ENCODE results near the gene SEC14L1. TPM values are rescaled to one million over a fixed set of nuclear protein-coding genes. Genes with fewer than 3 reads are reported as not detected.

The SEC14L1 gene
- total RNA-seq, 1 donor from 2014 or later, result 79.6 TPM

DNA sequence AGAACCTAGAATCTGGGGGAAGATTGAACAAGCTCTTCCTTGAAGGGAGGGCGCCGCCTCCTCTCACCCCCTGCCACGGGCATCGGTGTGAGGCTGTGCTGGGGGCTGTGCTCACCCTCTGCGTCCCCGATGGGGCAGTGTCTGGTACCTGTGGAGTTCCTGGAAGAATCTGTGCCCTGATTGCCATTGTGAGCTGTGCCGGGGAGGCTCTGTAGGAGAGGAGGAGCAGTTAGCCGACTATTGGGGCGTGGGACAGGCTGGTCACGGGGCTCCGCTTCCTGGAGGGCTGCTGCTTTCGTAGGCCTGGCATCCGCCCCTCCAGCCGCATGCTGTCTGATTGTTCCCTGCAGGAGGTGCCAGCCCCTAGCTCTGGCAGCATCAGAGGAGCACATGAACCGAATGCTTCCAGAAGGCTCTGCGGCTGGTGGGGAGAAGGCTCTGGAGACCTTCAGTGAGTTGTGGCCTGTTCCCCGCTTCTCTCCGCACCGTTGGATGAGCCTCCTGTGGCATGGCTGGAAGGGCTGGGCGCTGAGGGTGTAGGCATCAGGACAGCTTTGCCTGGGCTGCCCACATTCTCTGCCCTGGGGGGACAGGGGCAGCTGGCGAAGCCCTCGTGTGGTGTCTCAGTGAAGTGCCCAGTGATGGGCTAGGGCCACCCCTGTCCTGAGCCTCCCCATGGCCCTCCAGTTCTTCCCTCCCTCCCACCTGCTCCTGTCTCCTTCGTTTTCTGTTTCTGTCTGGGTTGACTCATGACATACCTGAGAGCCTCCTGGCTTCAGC, 86.9 kb downstream of the SEC14L1 start:
- H3K36me3 Mint-ChIP-seq (ENCODE audit: low read depth), result no peaks in the 10 kb centered on the region
- intact Hi-C loops (cut with micrococcal nuclease), result no loop called here
- H3K9me3 Mint-ChIP-seq, result peaks cover 6% of the 10 kb centered on the region
- H3K4me1 Mint-ChIP-seq, result no peaks in the 10 kb centered on the region
- H3K27me3 Mint-ChIP-seq, result no peaks in the 10 kb centered on the region
- no peak overlapping the region for H3K27ac Mint-ChIP-seq
- no peak overlapping the region for H3K4me3 Mint-ChIP-seq
- TF ChIP-seq, protein P1, sequence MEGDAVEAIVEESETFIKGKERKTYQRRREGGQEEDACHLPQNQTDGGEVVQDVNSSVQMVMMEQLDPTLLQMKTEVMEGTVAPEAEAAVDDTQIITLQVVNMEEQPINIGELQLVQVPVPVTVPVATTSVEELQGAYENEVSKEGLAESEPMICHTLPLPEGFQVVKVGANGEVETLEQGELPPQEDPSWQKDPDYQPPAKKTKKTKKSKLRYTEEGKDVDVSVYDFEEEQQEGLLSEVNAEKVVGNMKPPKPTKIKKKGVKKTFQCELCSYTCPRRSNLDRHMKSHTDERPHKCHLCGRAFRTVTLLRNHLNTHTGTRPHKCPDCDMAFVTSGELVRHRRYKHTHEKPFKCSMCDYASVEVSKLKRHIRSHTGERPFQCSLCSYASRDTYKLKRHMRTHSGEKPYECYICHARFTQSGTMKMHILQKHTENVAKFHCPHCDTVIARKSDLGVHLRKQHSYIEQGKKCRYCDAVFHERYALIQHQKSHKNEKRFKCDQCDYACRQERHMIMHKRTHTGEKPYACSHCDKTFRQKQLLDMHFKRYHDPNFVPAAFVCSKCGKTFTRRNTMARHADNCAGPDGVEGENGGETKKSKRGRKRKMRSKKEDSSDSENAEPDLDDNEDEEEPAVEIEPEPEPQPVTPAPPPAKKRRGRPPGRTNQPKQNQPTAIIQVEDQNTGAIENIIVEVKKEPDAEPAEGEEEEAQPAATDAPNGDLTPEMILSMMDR (IDR thresholded peaks at IDR 0.05), result no peak
- ChIA-PET CTCF (no interaction called here), POLR2A (no interaction called here)
- DNase-seq (no peak), ATAC-seq (ENCODE audit: low read depth) (no peak)

DNA sequence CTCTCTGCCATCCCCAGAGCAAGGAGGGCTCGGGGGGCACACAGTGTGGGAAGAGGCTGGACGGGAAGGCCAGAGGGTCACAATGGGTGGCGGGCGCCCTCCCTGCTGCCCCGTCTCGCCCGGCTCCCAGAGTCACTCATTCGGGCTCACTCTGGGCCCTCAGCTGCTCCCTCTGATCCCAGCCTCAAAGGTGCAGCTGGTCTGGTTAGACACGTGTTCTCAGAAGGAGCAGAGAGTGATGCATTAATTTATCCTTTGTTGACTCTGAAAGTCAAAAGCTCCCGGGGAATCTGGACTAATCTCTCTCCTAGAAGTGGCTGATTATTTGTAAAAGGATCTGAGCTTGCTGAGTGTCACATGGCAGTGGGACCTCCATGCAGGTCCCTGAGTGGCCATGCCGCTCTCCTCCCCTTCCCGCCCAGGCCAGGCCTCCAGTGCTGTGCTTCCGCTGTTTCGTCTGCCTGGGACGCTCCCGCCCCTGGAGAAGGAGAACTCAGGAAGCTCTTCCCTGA, 87.5 kb downstream of the SEC14L1 start:
- intact Hi-C loops (cut with micrococcal nuclease), result no loop called here
- Mint-ChIP-seq H3K4me3 (no peak overlapping the region), H3K27me3 (no peaks in the 10 kb centered on the region), H3K36me3 (ENCODE audit: low read depth) (no peaks in the 10 kb centered on the region), H3K9me3 (peaks cover 6% of the 10 kb centered on the region), H3K27ac (no peak overlapping the region), H3K4me1 (no peaks in the 10 kb centered on the region)
- CTCF ChIA-PET, result no interaction called here
- POLR2A ChIA-PET, result interaction anchor here (0.6 to 1.2 kb wide), 2 partner anchors 138 to 297 kb away, joined by 3 to 9 read pairs; no protein-coding TSS in a partner anchor
- TF ChIP-seq, protein P1 (IDR thresholded peaks at IDR 0.05), result no peak
- ATAC-seq (ENCODE audit: low read depth), result no peak
- no peak for DNase-seq

DNA sequence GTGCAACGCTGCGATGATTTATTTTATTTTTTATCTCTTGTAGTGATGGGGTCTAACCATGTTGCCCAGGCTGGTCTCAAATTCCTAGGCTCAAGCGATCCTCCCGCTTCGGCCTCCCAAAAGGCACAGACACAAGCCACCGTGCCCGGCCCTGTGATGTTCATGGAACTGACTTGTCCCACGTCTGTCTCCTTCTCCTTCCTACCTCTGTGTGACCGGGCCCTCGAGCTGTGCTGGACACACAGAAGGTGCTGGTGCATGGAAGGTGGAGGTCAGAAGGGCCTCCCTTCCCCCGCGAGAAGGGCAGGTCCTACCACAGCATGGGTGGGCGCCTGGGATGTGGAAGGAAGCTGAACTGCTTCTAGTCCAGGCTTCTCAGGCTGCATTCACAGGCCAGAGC, 88.0 kb downstream of the SEC14L1 start:
- intact Hi-C loops (cut with micrococcal nuclease), result no loop called here
- Mint-ChIP-seq H3K27ac (no peak overlapping the region), H3K36me3 (ENCODE audit: low read depth) (no peaks in the 10 kb centered on the region), H3K4me3 (no peak overlapping the region), H3K9me3 (peaks cover 6% of the 10 kb centered on the region), H3K27me3 (no peaks in the 10 kb centered on the region), H3K4me1 (peaks cover 3% of the 10 kb centered on the region)
- ATAC-seq (ENCODE audit: low read depth) (no peak), DNase-seq (no peak)
- ChIA-PET POLR2A (interaction anchor here (0.6 to 1.2 kb wide), 2 partner anchors 138 to 297 kb away, joined by 3 to 9 read pairs; no protein-coding TSS in a partner anchor), CTCF (no interaction called here)
- TF ChIP-seq, protein P1 (IDR thresholded peaks at IDR 0.05), result no peak

DNA sequence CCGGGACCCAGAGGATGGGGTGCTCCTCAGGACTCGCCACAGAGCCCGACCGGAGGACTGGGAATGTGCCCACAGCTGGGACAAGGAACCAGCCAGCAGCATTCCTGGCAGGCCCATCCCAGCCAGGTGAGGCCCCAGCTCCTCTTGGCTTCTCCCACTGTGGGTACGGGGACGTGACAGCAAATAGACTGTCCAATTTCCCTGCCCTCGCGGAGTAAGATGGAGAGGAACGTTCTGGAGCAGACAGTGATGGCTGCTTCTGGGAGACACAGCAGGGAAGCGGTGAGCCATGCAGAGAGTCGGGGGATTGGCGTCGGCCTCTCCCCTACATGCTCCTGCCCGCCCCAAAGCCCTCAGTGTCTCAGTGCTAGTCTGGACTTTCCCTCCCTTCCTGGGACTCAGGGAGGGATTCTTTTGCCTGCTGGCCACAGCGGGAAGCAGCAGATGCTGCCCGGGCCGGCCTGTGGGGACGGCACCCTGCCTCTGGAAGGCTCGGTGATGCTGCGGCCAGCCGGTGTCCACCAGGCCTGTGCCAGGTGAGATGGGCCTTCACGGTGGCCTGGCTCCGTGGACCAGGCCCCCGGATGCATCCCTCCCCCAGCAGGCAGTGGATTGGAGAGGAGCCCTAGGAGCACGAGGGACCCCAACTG, 89.1 kb downstream of the SEC14L1 start:
- peaks cover 3% of the 10 kb centered on the region for H3K9me3 Mint-ChIP-seq
- H3K36me3 Mint-ChIP-seq (ENCODE audit: low read depth), result no peaks in the 10 kb centered on the region
- ChIA-PET POLR2A (no interaction called here), CTCF (no interaction called here)
- H3K4me1 Mint-ChIP-seq, result peaks cover 9% of the 10 kb centered on the region
- TF ChIP-seq, protein P1 (IDR thresholded peaks at IDR 0.05), result no peak
- H3K27ac Mint-ChIP-seq, result no peak overlapping the region
- ATAC-seq (ENCODE audit: low read depth) (no peak), DNase-seq (no peak)
- H3K4me3 Mint-ChIP-seq, result no peak overlapping the region
- intact Hi-C loops (cut with micrococcal nuclease), result no loop called here
- no peaks in the 10 kb centered on the region for H3K27me3 Mint-ChIP-seq

DNA sequence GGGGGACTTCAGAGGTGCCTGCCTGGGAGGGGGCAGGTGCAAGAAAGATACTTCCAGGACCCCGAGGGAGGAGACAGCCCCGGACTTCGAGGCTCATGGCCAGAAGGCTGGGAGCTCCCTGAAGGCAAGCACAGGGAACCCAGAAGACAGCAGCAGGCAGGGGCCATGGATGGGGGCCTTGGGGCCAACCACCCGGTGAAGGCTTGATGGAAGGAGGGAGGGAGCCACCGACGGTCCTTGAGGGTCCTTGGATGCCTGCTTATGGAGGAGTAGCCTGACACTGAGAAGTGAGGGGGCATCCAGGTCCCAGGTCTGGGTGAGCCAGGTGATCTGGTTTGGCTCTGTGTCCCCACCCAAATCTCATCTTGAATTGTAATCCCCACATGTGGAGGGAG, 89.7 kb downstream of the SEC14L1 start:
- Mint-ChIP-seq H3K36me3 (ENCODE audit: low read depth) (no peaks in the 10 kb centered on the region), H3K9me3 (no peaks in the 10 kb centered on the region), H3K4me1 (peaks cover 13% of the 10 kb centered on the region), H3K4me3 (no peak overlapping the region), H3K27me3 (no peaks in the 10 kb centered on the region), H3K27ac (no peak overlapping the region)
- ChIA-PET CTCF (no interaction called here), POLR2A (no interaction called here)
- DNase-seq, result no peak
- ATAC-seq (ENCODE audit: low read depth), result no peak
- TF ChIP-seq, protein P1 (IDR thresholded peaks at IDR 0.05), result no peak
- intact Hi-C loops (cut with micrococcal nuclease), result no loop called here
